NOMO-1 treated with dmso at 0.1 percent for 144 hours (cell line): ENCODE data around the gene TMEM248.
"Not testable (repeated sequence)": the region's sequence is repeated elsewhere in the genome, so short reads cannot be mapped to it uniquely, and the experiment has no call there.

Experiments used
- DNase-seq: peaks from one replicate; lab custom pipeline; 2025; ENCODE audit not compliant: unreplicated experiment; lab: John Stamatoyannopoulos, UW

Gene TMEM248

DNA sequence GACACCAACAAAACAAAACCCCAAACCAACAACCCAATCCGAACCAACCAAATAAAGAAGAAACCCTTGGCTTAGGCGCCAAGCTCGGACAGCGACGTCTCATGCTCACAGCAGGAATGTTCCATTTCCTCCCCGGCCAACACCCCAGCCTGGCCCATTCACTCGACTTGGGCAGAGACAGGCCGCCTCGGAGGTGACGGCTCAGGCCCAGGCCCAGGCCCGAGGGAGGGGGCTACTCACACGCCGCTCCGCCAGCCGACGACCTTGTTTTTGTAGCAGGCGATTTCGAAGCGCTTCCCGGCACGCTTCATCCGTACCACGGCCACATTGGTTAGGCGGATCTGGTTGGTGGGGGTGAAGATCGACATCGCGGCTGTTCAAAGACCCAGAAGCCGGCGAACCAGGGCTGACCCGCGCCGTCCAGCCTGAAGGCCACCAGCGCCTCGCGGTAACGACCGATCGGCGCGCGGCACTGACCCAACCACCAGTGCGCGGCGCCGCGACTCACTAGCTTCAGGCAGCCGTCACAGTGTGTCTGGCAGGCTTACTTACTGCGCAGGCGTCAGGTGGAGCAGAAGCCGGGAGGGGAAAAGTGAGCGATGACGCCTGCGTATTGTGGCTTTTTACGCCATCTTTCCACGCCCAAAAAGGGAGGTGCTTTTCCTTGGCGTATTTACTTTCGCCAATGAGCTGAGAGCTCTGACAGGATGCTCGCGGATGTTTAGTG is 74.2 kb downstream of the TMEM248 start, which contains the start of gene SBDS:
TSS of gene SBDS (minus strand) at position 537 of the 727 bp plus-strand sequence. CDS start at position 368, 169 bp downstream.
- DNase-seq = peak; percentile 92

GRCh38 chr7:66996444-66997191 is 75.6 kb downstream of the TMEM248 start, which contains the start of gene TYW1:
Gene TYW1 (plus strand): TSS chr7:66996833. CDS start chr7:66996979, 146 bp downstream.
- peak; percentile 90 for DNase-seq

- DNase-seq = not testable (repeated sequence)
Measured at GRCh38 chr7:67000601-67001258, 79.7 kb downstream of the TMEM248 start.

DNA sequence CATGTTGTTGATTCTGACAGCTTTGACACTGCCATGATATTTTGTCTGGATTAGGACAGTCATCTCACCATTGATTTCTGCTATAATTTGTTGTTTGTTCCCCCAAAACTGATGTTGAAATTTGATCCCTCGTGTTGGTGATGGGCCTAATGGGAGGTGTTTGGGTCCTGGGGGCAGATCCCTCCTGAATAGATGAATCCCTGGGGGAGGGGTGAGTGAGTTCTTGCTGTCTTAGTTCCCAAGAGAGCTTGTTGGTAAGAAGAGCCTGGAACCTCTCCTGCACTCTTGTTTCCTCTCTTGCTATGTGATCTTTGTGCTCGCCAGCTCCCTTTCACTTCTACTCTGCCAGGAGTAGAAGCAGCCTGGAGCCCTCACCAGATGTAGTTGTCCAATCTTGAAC is 83.1 kb downstream of the TMEM248 start:
- DNase-seq = not testable (repeated sequence)

- DNase-seq = no peak
Measured at GRCh38 chr7:67006965-67007364, 85.9 kb downstream of the TMEM248 start.
